ENCODE data around the gene BAHD1.
A peak's percentile ranks its signal among the peaks of the same experiment; 100 is the strongest.

Gene BAHD1

DNA sequence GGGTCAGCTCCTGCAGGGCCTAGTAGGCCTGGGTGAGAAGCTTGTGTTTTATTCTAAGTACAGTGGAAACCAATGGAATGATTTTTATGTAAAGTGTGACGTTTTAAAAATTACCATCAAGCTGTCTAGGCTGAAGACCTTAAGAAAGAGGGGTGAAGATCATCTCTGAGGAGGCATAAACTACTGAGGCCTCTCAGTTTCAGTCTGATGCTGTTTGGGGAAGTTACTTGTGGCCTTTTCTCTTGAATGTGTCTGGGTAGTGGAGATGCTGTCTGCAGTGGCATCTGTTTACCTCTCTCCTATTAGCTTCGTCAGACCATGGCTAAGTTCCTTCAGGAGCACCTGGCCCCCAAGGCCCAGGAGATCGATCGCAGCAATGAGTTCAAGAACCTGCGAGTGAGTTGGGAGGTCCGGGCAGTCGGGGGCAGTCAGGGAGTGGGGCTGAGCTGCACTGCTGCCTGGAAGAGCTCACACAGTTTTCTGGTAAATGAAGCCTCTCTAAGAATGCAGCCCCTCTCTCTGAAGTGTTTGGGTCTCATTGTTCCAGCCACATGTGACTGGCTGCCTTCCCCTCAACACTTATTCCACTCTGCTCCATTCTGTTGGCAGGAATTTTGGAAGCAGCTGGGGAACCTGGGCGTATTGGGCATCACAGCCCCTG is 33.3 kb upstream of the BAHD1 start:
- Histone ChIP-seq H3K27me3 (ENCODE audit: insufficient read depth, insufficient read length) (no peaks in the 10 kb centered on the region), H3K9ac (ENCODE audit: insufficient read length, low read depth) (peak overlapping the region; percentile 53), H3K9me3 (ENCODE audit: insufficient read depth, low read length) (no peaks in the 10 kb centered on the region), H3K4me3 (ENCODE audit: insufficient read length, low read depth) (peak overlapping the region; percentile 2), H3K4me1 (ENCODE audit: insufficient read depth, insufficient read length) (no peaks in the 10 kb centered on the region), H3K36me3 (ENCODE audit: insufficient read depth, insufficient read length, low read length) (peaks cover 52% of the 10 kb centered on the region)
- TF ChIP-seq SUZ12 (IDR thresholded peaks at IDR 0.05; ENCODE audit: extremely low read depth, insufficient read depth, insufficient read length) (no peak), YY1 (IDR thresholded peaks at IDR 0.05; ENCODE audit: insufficient read depth, insufficient read length) (no peak), ZNF274 (IDR thresholded peaks at IDR 0.05; ENCODE audit: low read depth, low read length) (no peak)
- no peak for DNase-seq (ENCODE audit: low read depth, low spot score)

DNA sequence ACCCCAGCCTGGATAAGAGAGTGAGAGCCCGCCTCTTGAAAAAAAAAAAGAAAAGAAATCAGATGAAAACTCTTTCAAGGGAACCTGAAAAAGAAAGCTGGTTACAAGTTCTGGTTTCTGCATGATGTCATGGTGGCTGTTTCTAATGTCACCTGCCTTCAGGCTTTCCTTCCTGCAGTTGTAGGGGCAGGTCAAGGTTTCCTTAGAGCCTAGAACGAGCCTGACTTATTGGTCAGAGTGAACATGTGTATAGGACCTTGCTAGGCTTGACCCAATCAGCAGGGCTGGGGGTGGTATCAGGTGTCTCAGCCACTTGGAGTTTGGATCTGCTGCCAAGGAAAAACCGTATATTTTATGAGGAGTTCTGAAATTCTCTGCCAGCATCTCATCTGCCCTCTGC is 31.4 kb upstream of the BAHD1 start:
- no peaks in the 10 kb centered on the region for H3K9me3 ChIP-seq (ENCODE audit: insufficient read depth, low read length)
- H3K27me3 ChIP-seq (ENCODE audit: insufficient read depth, insufficient read length): no peaks in the 10 kb centered on the region
- H3K4me3 ChIP-seq (ENCODE audit: insufficient read length, low read depth): no peak overlapping the region
- no peak overlapping the region for H3K9ac ChIP-seq (ENCODE audit: insufficient read length, low read depth)
- H3K36me3 ChIP-seq (ENCODE audit: insufficient read depth, insufficient read length, low read length): peaks cover 67% of the 10 kb centered on the region
- H3K4me1 ChIP-seq (ENCODE audit: insufficient read depth, insufficient read length): no peaks in the 10 kb centered on the region
- no peak for DNase-seq (ENCODE audit: low read depth, low spot score)
- TF ChIP-seq YY1 (IDR thresholded peaks at IDR 0.05; ENCODE audit: insufficient read depth, insufficient read length): no peak
- no peak for TF ChIP-seq SUZ12 (IDR thresholded peaks at IDR 0.05; ENCODE audit: extremely low read depth, insufficient read depth, insufficient read length)
- no peak for TF ChIP-seq ZNF274 (IDR thresholded peaks at IDR 0.05; ENCODE audit: low read depth, low read length)

DNA sequence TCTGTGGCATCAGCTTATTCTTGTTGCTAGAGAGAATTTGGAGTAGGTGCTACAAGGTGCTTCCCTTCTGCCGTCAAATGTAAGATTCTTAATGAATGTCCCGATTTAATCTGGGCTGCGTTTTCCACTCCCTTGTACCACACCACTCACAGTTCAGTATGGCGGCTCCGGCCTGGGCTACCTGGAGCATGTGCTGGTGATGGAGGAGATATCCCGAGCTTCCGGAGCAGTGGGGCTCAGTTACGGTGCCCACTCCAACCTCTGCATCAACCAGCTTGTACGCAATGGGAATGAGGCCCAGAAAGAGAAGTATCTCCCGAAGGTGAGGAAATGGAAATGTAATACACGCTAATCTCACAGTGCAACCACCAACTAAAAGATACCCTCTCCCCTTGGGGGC is 30.3 kb upstream of the BAHD1 start:
- TF ChIP-seq SUZ12 (IDR thresholded peaks at IDR 0.05; ENCODE audit: extremely low read depth, insufficient read depth, insufficient read length) (no peak), ZNF274 (IDR thresholded peaks at IDR 0.05; ENCODE audit: low read depth, low read length) (no peak)
- H3K36me3 ChIP-seq (ENCODE audit: insufficient read depth, insufficient read length, low read length): peaks cover 77% of the 10 kb centered on the region

DNA sequence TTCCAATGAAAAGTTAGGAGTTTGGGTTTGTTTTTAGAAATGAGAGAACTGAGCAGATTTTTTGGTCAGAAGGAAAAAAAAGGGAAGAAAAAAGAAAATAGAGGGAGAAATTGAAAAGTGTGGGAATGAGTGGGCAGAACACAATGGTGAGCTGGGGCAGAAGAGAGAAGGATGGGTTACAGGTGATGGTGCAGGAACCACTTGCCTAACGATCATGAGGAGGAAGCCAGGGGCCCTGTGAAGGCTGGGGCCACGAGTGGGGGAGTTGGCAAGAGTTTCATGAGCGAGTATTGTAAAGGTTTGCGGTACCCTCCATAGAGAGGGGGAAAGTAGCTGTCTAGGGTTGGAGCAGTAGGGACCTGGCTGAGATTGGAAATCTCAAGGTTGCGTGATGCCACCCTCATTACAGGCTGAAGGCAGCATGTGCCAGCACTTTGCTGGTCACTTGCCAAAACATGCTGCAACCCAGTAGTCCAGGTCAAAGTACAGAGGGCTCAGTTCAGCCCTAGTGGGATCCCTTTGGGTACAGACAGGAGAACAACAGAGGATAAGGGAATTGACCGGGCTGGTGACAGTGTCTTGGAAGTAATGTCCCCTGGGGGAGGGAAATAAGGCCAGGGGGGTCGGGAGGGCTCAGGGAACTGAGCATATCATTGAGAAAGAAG is 28.5 kb upstream of the BAHD1 start:
- Histone ChIP-seq H3K9me3 (ENCODE audit: insufficient read depth, low read length) (no peaks in the 10 kb centered on the region), H3K27me3 (ENCODE audit: insufficient read depth, insufficient read length) (no peaks in the 10 kb centered on the region), H3K4me3 (ENCODE audit: insufficient read length, low read depth) (no peak overlapping the region), H3K36me3 (ENCODE audit: insufficient read depth, insufficient read length, low read length) (peaks cover 88% of the 10 kb centered on the region), H3K4me1 (ENCODE audit: insufficient read depth, insufficient read length) (no peaks in the 10 kb centered on the region), H3K9ac (ENCODE audit: insufficient read length, low read depth) (no peak overlapping the region)
- DNase-seq (ENCODE audit: low read depth, low spot score): no peak
- TF ChIP-seq YY1 (IDR thresholded peaks at IDR 0.05; ENCODE audit: insufficient read depth, insufficient read length) (no peak), ZNF274 (IDR thresholded peaks at IDR 0.05; ENCODE audit: low read depth, low read length) (no peak), SUZ12 (IDR thresholded peaks at IDR 0.05; ENCODE audit: extremely low read depth, insufficient read depth, insufficient read length) (no peak)

More for the DNA sequence above, 30.3 kb upstream of the BAHD1 start:
- H3K9me3 ChIP-seq (ENCODE audit: insufficient read depth, low read length): no peaks in the 10 kb centered on the region
- H3K4me3 ChIP-seq (ENCODE audit: insufficient read length, low read depth): no peak overlapping the region
- no peaks in the 10 kb centered on the region for H3K4me1 ChIP-seq (ENCODE audit: insufficient read depth, insufficient read length)
- no peak for DNase-seq (ENCODE audit: low read depth, low spot score)
- H3K9ac ChIP-seq (ENCODE audit: insufficient read length, low read depth): no peak overlapping the region
- no peaks in the 10 kb centered on the region for H3K27me3 ChIP-seq (ENCODE audit: insufficient read depth, insufficient read length)

- no peak for TF ChIP-seq ZNF274 (IDR thresholded peaks at IDR 0.05; ENCODE audit: low read depth, low read length)
- TF ChIP-seq SUZ12 (IDR thresholded peaks at IDR 0.05; ENCODE audit: extremely low read depth, insufficient read depth, insufficient read length): no peak
- TF ChIP-seq YY1 (IDR thresholded peaks at IDR 0.05; ENCODE audit: insufficient read depth, insufficient read length): no peak
- Histone ChIP-seq H3K9me3 (ENCODE audit: insufficient read depth, low read length) (no peaks in the 10 kb centered on the region), H3K36me3 (ENCODE audit: insufficient read depth, insufficient read length, low read length) (peaks cover 88% of the 10 kb centered on the region), H3K4me3 (ENCODE audit: insufficient read length, low read depth) (no peak overlapping the region), H3K4me1 (ENCODE audit: insufficient read depth, insufficient read length) (no peaks in the 10 kb centered on the region), H3K9ac (ENCODE audit: insufficient read length, low read depth) (no peak overlapping the region), H3K27me3 (ENCODE audit: insufficient read depth, insufficient read length) (no peaks in the 10 kb centered on the region)
- DNase-seq (ENCODE audit: low read depth, low spot score): no peak
Observed at GRCh38 chr15:40413036-40413435, 27.7 kb upstream of the BAHD1 start.

- no peak for TF ChIP-seq YY1 (IDR thresholded peaks at IDR 0.05; ENCODE audit: insufficient read depth, insufficient read length)
- TF ChIP-seq ZNF274 (IDR thresholded peaks at IDR 0.05; ENCODE audit: low read depth, low read length): no peak
- TF ChIP-seq SUZ12 (IDR thresholded peaks at IDR 0.05; ENCODE audit: extremely low read depth, insufficient read depth, insufficient read length): no peak
- H3K36me3 ChIP-seq (ENCODE audit: insufficient read depth, insufficient read length, low read length): peaks cover 78% of the 10 kb centered on the region
- no peak overlapping the region for H3K9ac ChIP-seq (ENCODE audit: insufficient read length, low read depth)
Observed at GRCh38 chr15:40414816-40415215, 25.9 kb upstream of the BAHD1 start.

DNA sequence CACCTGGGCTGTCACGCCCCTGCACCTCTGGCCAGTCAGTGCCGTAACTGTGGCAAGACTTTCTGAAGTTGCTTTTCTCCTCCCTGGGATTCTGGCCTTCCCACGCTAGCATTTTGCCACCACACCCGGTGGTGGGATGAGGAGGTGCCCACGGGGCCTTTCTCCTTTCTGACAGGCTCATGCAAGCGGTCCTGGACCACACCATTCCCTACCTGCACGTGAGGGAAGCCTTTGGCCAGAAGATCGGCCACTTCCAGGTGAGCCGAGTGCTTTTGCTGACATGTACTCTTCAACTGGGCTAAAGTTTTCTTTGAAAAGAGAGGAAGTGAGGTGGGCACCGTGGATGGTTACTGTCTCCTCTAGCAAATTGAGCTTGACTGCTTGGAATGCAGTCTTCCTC is 25.5 kb upstream of the BAHD1 start:
- Histone ChIP-seq H3K27me3 (ENCODE audit: insufficient read depth, insufficient read length) (no peaks in the 10 kb centered on the region), H3K36me3 (ENCODE audit: insufficient read depth, insufficient read length, low read length) (peaks cover 75% of the 10 kb centered on the region), H3K9ac (ENCODE audit: insufficient read length, low read depth) (no peak overlapping the region), H3K4me3 (ENCODE audit: insufficient read length, low read depth) (no peak overlapping the region), H3K4me1 (ENCODE audit: insufficient read depth, insufficient read length) (no peaks in the 10 kb centered on the region), H3K9me3 (ENCODE audit: insufficient read depth, low read length) (no peaks in the 10 kb centered on the region)
- no peak for TF ChIP-seq ZNF274 (IDR thresholded peaks at IDR 0.05; ENCODE audit: low read depth, low read length)
- TF ChIP-seq YY1 (IDR thresholded peaks at IDR 0.05; ENCODE audit: insufficient read depth, insufficient read length): no peak
- TF ChIP-seq SUZ12 (IDR thresholded peaks at IDR 0.05; ENCODE audit: extremely low read depth, insufficient read depth, insufficient read length): no peak
- no peak for DNase-seq (ENCODE audit: low read depth, low spot score)

More at GRCh38 chr15:40414816-40415215, 25.9 kb upstream of the BAHD1 start:
- Histone ChIP-seq H3K4me1 (ENCODE audit: insufficient read depth, insufficient read length) (no peaks in the 10 kb centered on the region), H3K27me3 (ENCODE audit: insufficient read depth, insufficient read length) (no peaks in the 10 kb centered on the region), H3K9me3 (ENCODE audit: insufficient read depth, low read length) (no peaks in the 10 kb centered on the region), H3K4me3 (ENCODE audit: insufficient read length, low read depth) (no peak overlapping the region)
- DNase-seq (ENCODE audit: low read depth, low spot score): no peak

All from NT2/D1 (cell line).